K562 (cell line): Measurements from ENCODE around the gene IL1F10. TPM values are rescaled to one million over a fixed set of nuclear protein-coding genes. Genes with fewer than 3 reads are reported as not detected.

Experiments used
- ATAC-seq: fragments of 200-7000 bp; cut with Tn5 transposase; 3 replicates; pipeline ENCODE4 v1.9.1; 2020; ENCODE audit warnings: moderate library complexity
- BruUV-seq: library from RNA; stranded (reverse); fragments of 400-500 nt; replicated peaks from 2 replicates; lab custom pipeline; 2021; lab: Mats Ljungman, UMichigan
- CTCF ChIA-PET: fragments of 300-600 bp; formaldehyde crosslinking; extraction: SDS; loops from one replicate; lab custom pipeline; 2021; ENCODE audit warnings: low intra/inter-chr PET ratio; lab: Yijun Ruan, JAX
- POLR2A ChIA-PET: fragments of 300-600, 350-650 bp; sonication (Branson Sonifier 250); formaldehyde crosslinking; extraction: SDS; loops from one replicate; lab custom pipeline; 2021; ENCODE audit warnings: antibody characterized with exemption, inconsistent platforms; lab: Yijun Ruan, JAX
- DNase-seq, 4 experiments: peaks; one replicate each; pipeline versions ENCODE4 v3.0.0 to v3.0.0-alpha.2; 2011 to 2018; ENCODE audit warnings: low spot score in 3 of 4, mixed read lengths in 3 of 4; ENCODE audit errors: extremely low read depth in 1 of 4
- FAIRE-seq: peaks from 2 replicates; lab custom pipeline; 2011; peaks lifted over from hg19 to GRCh38; lab: Jason Lieb, UNC
- H2AFZ ChIP-seq: 2 replicates; pipeline ENCODE4 v1.6.0; 2011; ENCODE audit warnings: low read depth, low read length, control low read depth, inconsistent platforms
- H3K27ac ChIP-seq: fragments of 200-600 bp; 3 replicates; pipeline ENCODE4 v1.8.0; 2011; ENCODE audit warnings: low read depth, mild to moderate bottlenecking, control low read depth, inconsistent platforms, low read length, moderate library complexity, mixed read lengths; ENCODE audit errors: extremely low read depth
- H3K27me3 ChIP-seq, 2 experiments: fragments of 300-600 bp in 1 of 2; 2 replicates in 1 of 2; 3 replicates in 1 of 2; pipeline versions ENCODE4 v1.6.0 to v1.8.0; 2011; ENCODE audit warnings: inconsistent platforms in 2 of 2, low read length in 2 of 2, mild to moderate bottlenecking in 1 of 2, mixed read lengths in 1 of 2, moderate library complexity in 1 of 2; ENCODE audit not compliant: control insufficient read depth in 2 of 2, insufficient read depth in 2 of 2
- H3K36me3 ChIP-seq: fragments of 300-600 bp; 3 replicates; pipeline ENCODE4 v1.8.0; 2011; ENCODE audit warnings: mild to moderate bottlenecking, low read length, inconsistent platforms; ENCODE audit not compliant: control insufficient read depth, insufficient read depth
- H3K4me1 ChIP-seq, 2 experiments: fragments of 200-600 bp in 1 of 2; replicated peaks in 1 of 2; 2 replicates in 1 of 2; 3 replicates in 1 of 2; pipeline versions ENCODE4 v1.5.1 to v1.8.0; 2011; ENCODE audit warnings: inconsistent platforms in 2 of 2, low read length in 2 of 2, mild to moderate bottlenecking in 1 of 2, mixed read lengths in 1 of 2, moderate library complexity in 1 of 2; ENCODE audit not compliant: control insufficient read depth in 2 of 2, insufficient read depth in 2 of 2
- H3K4me2 ChIP-seq: 2 replicates; pipeline ENCODE4 v1.6.1; 2011; ENCODE audit warnings: low read length, control low read depth, inconsistent platforms, mixed read lengths; ENCODE audit not compliant: insufficient read depth
- H3K4me3 ChIP-seq: fragments of 200-600 bp; sonication (generic), shearing (Covaris generic); 2 replicates; pipeline ENCODE4 v1.5.1; 2016; ENCODE audit warnings: control low read depth, inconsistent platforms
- H3K79me2 ChIP-seq: fragments of 200-600 bp; 3 replicates; pipeline ENCODE4 v1.8.0; 2011; ENCODE audit warnings: low read length, inconsistent platforms; ENCODE audit not compliant: control insufficient read depth, insufficient read depth
- H3K9ac ChIP-seq, 2 experiments: 2 replicates each; pipeline versions ENCODE4 v1.6.0 to v1.6.1; 2011; ENCODE audit warnings: low read depth in 2 of 2, low read length in 2 of 2, control low read depth in 1 of 2, inconsistent platforms in 1 of 2, mild to moderate bottlenecking in 1 of 2, mixed read lengths in 1 of 2; ENCODE audit not compliant: insufficient read depth in 1 of 2
- H3K9me1 ChIP-seq: one replicate; pipeline ENCODE4 v1.6.0; 2011; ENCODE audit warnings: inconsistent platforms, mild to moderate bottlenecking, low read length, moderate library complexity; ENCODE audit not compliant: control insufficient read depth, insufficient read depth
- H3K9me3 ChIP-seq: replicated peaks from 2 replicates; pipeline ENCODE4 v1.5.1; 2011; ENCODE audit warnings: low read depth, low read length, inconsistent platforms; ENCODE audit not compliant: control insufficient read depth, insufficient read depth
- H4K20me1 ChIP-seq: replicated peaks from 2 replicates; pipeline ENCODE4 v1.6.1; 2011; ENCODE audit warnings: low read length, inconsistent platforms, mixed read lengths; ENCODE audit not compliant: control insufficient read depth, insufficient read depth
- DPF2 ChIP-seq: fragments of 450-650 bp; IDR thresholded peaks from 2 replicates; pipeline ENCODE4 v1.6.1; 2016
- ILF3 ChIP-seq: fragments of 450-650 bp; IDR thresholded peaks from 2 replicates; pipeline ENCODE4 v1.6.1; 2018; ENCODE audit warnings: antibody characterized with exemption, mild to moderate bottlenecking, moderate library complexity, borderline replicate concordance
- KAT2B ChIP-seq: IDR thresholded peaks from one replicate; pipeline ENCODE4 v1.6.1; 2012; ENCODE audit warnings: low read depth, mild to moderate bottlenecking, control low read depth, inconsistent platforms, low read length, moderate library complexity
- MAFK ChIP-seq: IDR thresholded peaks from 2 replicates; pipeline ENCODE4 v1.6.1; 2011; ENCODE audit warnings: low read length, improper control_type of control experiment
- NFIC ChIP-seq: fragments of 450-650 bp; IDR thresholded peaks from 2 replicates; pipeline ENCODE4 v1.6.1; 2017; ENCODE audit warnings: mild to moderate bottlenecking, inconsistent platforms
- RUNX1 ChIP-seq: sonication (generic); IDR thresholded peaks from 2 replicates; pipeline ENCODE4 v1.6.1; 2016; ENCODE audit warnings: antibody characterized with exemption, low read depth
- SOX6 ChIP-seq: fragments of 450-650 bp; IDR thresholded peaks from 2 replicates; pipeline ENCODE4 v1.6.1; 2014; ENCODE audit warnings: mild to moderate bottlenecking
- STAG1 ChIP-seq: sonication (generic); formaldehyde crosslinking; IDR thresholded peaks from 2 replicates; pipeline ENCODE4 v1.5.0; 2020; ENCODE audit warnings: missing genetic modification reagents, borderline replicate concordance
- ZHX1 ChIP-seq: fragments of 150-350 bp; conservative IDR thresholded peaks from 2 replicates; pipeline ENCODE4 v1.6.1; 2014; ENCODE audit warnings: low read length
- ZKSCAN3 ChIP-seq: fragments of 250-450 bp; sonication (Bioruptor Pico); IDR thresholded peaks from 2 replicates; pipeline ENCODE4 v1.4.0; 2020
- ZNF12 ChIP-seq: sonication (generic); formaldehyde crosslinking; IDR thresholded peaks from 2 replicates; pipeline ENCODE4 v1.4.0; 2020; ENCODE audit warnings: mild to moderate bottlenecking, missing genetic modification reagents
- ZNF212 ChIP-seq: fragments of 450-650 bp; formaldehyde crosslinking; IDR thresholded peaks from 2 replicates; pipeline ENCODE4 v1.4.0; 2020; ENCODE audit warnings: mild to moderate bottlenecking
- WGBS: fragments of 100-300 bp; shearing (Covaris generic); methylation state at CpG from one replicate; pipeline ENCODE4 v1.1.6; 2016; ENCODE audit warnings: low coverage, mixed read lengths; ENCODE audit not compliant: insufficient coverage; ENCODE audit errors: missing lambda C conversion rate; 5-methylcytosine and 5-hydroxymethylcytosine counted together
- in situ Hi-C: fragments of 300-500 bp; cut with MboI; formaldehyde crosslinking; loops from 4 replicates; pipeline ENCODE4 v1.15.0; 2018; ENCODE audit warnings: inconsistent platforms, mixed read lengths
- intact Hi-C: fragments of 100-400 bp; cut with micrococcal nuclease; formaldehyde crosslinking; loops from 2 replicates; pipeline ENCODE4 v1.14.2; 2022
- polyA plus RNA-seq, 8 experiments: library from polyadenylated mRNA; depleted of rRNA in 4 of 8; stranded (reverse) in 5 of 8; unstranded in 3 of 8; fragments of >200 nt; fragmentation: Nextera tagmentation in 2 of 8; fragmentation: Illumina TruSeq in 1 of 8; extraction: Ambion mirVana in 2 of 8; extraction: Trizol in 1 of 8; gene quantifications; 2 replicates each; pipeline versions ENCODE4 v1.2.1 to v1.2.3, GENCODE V29; 2011 to 2014; ENCODE audit warnings: inconsistent platforms in 1 of 8, missing spikeins in 1 of 8
- total RNA-seq, 7 experiments: library from RNA; depleted of rRNA in 6 of 7; stranded (reverse); fragments of >200 nt in 6 of 7; fragmentation: Illumina TruSeq in 2 of 7; extraction: Trizol in 2 of 7; gene quantifications; 2 replicates each; pipeline versions ENCODE4 v1.2.1 to v1.2.3, GENCODE V29; 2011 to 2021; ENCODE audit warnings: low replicate concordance in 1 of 7
- TF ChIP-seq, protein P1 (sequence below): sonication (generic); formaldehyde crosslinking; IDR thresholded peaks from 2 replicates; pipeline ENCODE4 v1.8.1; 2023; ENCODE audit warnings: mild to moderate bottlenecking, missing genetic modification reagents

Gene IL1F10
- total and polyA plus RNA-seq, 9 of the 15 experiments (the other 6 are each of a cell fraction or from before 2014, with no cell fraction given), result not detected

- TF ChIP-seq ZHX1, result no peak
- no peak for TF ChIP-seq MAFK
These were observed 46.6 kb downstream of the IL1F10 start (continued) for GRCh38 chr2:113114224-113114945.

DNA sequence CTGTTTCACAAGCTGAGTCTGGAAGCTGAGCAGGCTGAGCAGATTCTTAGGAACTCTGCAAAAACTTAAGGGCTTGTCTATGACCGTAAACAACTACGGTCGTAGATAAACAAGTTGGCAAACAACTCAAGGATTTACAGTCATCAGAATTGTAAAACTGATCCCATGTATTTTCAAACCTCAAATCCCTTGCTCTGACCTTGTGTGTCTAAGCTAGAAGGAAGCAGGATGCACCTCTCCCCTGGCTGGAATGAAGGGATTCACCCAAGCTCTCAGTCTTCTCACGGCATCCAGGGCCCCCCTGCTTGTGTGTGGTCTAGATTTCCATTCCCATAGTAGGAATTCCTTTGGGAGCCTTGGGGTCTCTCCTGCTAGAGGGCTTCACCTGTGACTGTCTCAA, 47.2 kb downstream of the IL1F10 start:
- no peak for ATAC-seq
- no peaks in the 10 kb centered on the region for H3K9me3 ChIP-seq
- no peaks in the 10 kb centered on the region for H3K36me3 ChIP-seq
- DNase-seq, result no peak
- H3K27ac ChIP-seq, result no peak overlapping the region
- WGBS, result 1% methylated on average over 4 of the region's 4 CpGs
- CTCF ChIA-PET, result no interaction called here
- H3K9me1 ChIP-seq, result no peaks in the 10 kb centered on the region
- FAIRE-seq, result no peak
- no peaks in the 10 kb centered on the region for H4K20me1 ChIP-seq
- TF ChIP-seq, protein P1, sequence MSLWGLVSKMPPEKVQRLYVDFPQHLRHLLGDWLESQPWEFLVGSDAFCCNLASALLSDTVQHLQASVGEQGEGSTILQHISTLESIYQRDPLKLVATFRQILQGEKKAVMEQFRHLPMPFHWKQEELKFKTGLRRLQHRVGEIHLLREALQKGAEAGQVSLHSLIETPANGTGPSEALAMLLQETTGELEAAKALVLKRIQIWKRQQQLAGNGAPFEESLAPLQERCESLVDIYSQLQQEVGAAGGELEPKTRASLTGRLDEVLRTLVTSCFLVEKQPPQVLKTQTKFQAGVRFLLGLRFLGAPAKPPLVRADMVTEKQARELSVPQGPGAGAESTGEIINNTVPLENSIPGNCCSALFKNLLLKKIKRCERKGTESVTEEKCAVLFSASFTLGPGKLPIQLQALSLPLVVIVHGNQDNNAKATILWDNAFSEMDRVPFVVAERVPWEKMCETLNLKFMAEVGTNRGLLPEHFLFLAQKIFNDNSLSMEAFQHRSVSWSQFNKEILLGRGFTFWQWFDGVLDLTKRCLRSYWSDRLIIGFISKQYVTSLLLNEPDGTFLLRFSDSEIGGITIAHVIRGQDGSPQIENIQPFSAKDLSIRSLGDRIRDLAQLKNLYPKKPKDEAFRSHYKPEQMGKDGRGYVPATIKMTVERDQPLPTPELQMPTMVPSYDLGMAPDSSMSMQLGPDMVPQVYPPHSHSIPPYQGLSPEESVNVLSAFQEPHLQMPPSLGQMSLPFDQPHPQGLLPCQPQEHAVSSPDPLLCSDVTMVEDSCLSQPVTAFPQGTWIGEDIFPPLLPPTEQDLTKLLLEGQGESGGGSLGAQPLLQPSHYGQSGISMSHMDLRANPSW, result no peak
- no peak for TF ChIP-seq KAT2B
- TF ChIP-seq DPF2, result no peak
- TF ChIP-seq STAG1 (CRISPR knock-in tag), result no peak
- no peak for TF ChIP-seq ZNF212 (CRISPR knock-in tag)
- TF ChIP-seq ZKSCAN3 (CRISPR knock-in tag), result no peak
- no peak for TF ChIP-seq ZNF12 (CRISPR knock-in tag)
- TF ChIP-seq ILF3, result no peak
- no peak for TF ChIP-seq SOX6
- no peak for TF ChIP-seq RUNX1
- TF ChIP-seq NFIC, result no peak
- peaks cover 3 to 6% of the 10 kb centered on the region in 2 experiments; a peak in 3 of 5 replicates for H3K27me3 ChIP-seq
- no peak overlapping the region; the same call in 1 of the 2 replicates for H2AFZ ChIP-seq
- POLR2A ChIA-PET, result no interaction called here
- BruUV-seq, result no TSS peak
- in situ Hi-C loops (no loop called here), intact Hi-C loops (no loop called here)
- no peak overlapping the region for H3K4me2 ChIP-seq
- no peaks in the 10 kb centered on the region for H3K79me2 ChIP-seq
- H3K4me1 ChIP-seq, result peaks cover 4 to 12% of the 10 kb centered on the region in 2 experiments; a peak in 4 of 5 replicates
- no peak overlapping the region for H3K9ac ChIP-seq
- H3K4me3 ChIP-seq, result no peak overlapping the region
